NCI-H345 (cell line): ENCODE results near the gene CRHBP.
"Not testable (repeated sequence)": the region's sequence is repeated elsewhere in the genome, so short reads cannot be mapped to it uniquely, and the experiment has no call there.

Experiments used
- DNase-seq: peaks from one replicate; lab custom pipeline; 2025; lab: John Stamatoyannopoulos, UW

Gene CRHBP

GRCh38 chr5:76952795-76953536 lies at the start of gene CRHBP:
Gene CRHBP (plus strand): TSS chr5:76953045. CDS start chr5:76953135, 90 bp downstream.
- DNase-seq: no peak

GRCh38 chr5:76908166-76908565 lies 44.7 kb upstream of the CRHBP start:
- DNase-seq: no peak

GRCh38 chr5:76910344-76910933 lies 42.4 kb upstream of the CRHBP start:
- not testable (repeated sequence) for DNase-seq

- not testable (repeated sequence) for DNase-seq
Measured at GRCh38 chr5:76914671-76915070, 38.2 kb upstream of the CRHBP start.

GRCh38 chr5:76918539-76918938 lies 34.3 kb upstream of the CRHBP start:
- DNase-seq: no peak

GRCh38 chr5:76920491-76920890 lies 32.4 kb upstream of the CRHBP start:
- DNase-seq: no peak

- DNase-seq: no peak
Measured at GRCh38 chr5:76926329-76927105, 26.3 kb upstream of the CRHBP start.

GRCh38 chr5:76927961-76928360 lies 24.9 kb upstream of the CRHBP start:
- DNase-seq: no peak

- no peak for DNase-seq
Measured at GRCh38 chr5:76930083-76930482, 22.8 kb upstream of the CRHBP start.

GRCh38 chr5:76938177-76938576 lies 14.7 kb upstream of the CRHBP start:
- no peak for DNase-seq

- DNase-seq: no peak
Measured at GRCh38 chr5:76941000-76941399, 11.8 kb upstream of the CRHBP start.

GRCh38 chr5:76941442-76941841 lies 11.4 kb upstream of the CRHBP start:
- DNase-seq: no peak

GRCh38 chr5:76942581-76942980 lies 10.3 kb upstream of the CRHBP start:
- no peak for DNase-seq

- DNase-seq: no peak
Measured at GRCh38 chr5:76943006-76943405, 9.8 kb upstream of the CRHBP start.

- no peak for DNase-seq
Measured at GRCh38 chr5:76944638-76945037, 8.2 kb upstream of the CRHBP start.

GRCh38 chr5:76945238-76945637 lies 7.6 kb upstream of the CRHBP start:
- DNase-seq: not testable (repeated sequence)

GRCh38 chr5:76946090-76946489 lies 6.8 kb upstream of the CRHBP start:
- no peak for DNase-seq

- DNase-seq: no peak
Measured at GRCh38 chr5:76947082-76947503, 5.8 kb upstream of the CRHBP start.

GRCh38 chr5:76953551-76954382 lies 922 bp downstream of the CRHBP start:
- DNase-seq: no peak

GRCh38 chr5:76954383-76954763 lies 1.5 kb downstream of the CRHBP start:
- DNase-seq: no peak

GRCh38 chr5:76956033-76956432 lies 3.2 kb downstream of the CRHBP start:
- DNase-seq: no peak
